GM12874 (cell line): ENCODE results near the gene WDR27.

ENCODE experiments used
- CTCF ChIP-seq: IDR thresholded peaks from 2 replicates; pipeline ENCODE4 v1.5.1; 2011; ENCODE audit warnings: low read depth, mild to moderate bottlenecking, control low read depth, low read length, moderate library complexity; ENCODE audit not compliant: insufficient read depth

Gene WDR27

DNA sequence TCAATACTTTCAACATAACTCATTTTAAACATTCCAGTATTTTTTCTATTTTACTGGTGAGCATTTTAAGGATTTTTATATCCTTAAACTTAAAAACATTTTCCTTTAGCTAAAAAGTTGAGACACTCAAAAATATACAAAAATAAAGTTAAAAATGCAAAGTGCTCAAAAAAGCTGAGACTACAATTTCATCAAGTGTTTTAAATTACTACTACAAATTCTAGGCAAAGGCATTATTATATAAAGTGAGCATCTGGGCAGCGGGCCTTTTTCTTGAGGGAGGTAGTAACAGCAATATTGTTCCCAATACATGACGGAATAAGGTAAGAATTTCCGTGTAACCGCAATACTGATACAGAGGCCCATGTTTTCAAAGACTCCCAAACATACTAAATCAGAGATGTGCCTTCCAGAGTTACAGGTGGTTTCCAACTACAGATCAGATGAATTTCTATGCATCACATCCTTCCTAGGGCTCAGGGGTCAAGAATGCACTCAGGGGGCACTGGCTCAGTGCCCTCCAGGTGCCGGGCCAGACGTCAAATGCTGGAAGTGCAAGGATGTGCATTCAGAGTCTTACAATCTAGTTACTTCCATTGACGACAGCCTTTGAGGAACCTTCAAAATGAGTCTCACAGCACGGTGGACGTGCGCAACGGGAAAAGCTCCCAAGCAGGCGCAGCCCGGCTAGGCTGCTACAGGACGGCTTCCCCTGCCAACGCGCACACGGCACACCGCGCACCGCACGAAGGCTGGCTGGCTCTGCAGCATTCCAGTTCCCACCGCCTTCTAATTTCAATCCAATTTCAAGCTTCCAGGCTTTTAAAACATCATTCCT lies 20.8 kb upstream of the WDR27 start:
- no peak for TF ChIP-seq CTCF

GRCh38 chr6:169720207-169720855 lies 18.5 kb upstream of the WDR27 start:
- no peak for TF ChIP-seq CTCF

DNA sequence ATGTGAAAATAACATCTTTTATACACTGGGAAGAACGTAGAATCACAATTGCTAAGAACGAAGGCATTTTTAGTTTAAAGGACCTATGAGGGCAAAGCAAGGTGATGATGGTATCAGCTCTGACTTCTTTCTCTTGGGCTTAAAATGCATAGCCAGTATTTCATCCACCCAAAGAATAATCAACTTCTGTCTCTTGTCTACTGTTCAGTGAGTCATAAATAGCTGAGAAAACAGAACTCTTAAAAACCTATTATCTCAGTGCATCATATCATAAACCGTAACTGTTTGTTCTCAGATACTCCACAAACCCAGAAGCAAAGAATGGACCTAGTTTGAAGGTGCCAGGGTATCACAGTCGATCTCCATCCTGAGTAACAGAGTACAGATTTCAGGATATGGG lies 17.3 kb upstream of the WDR27 start:
- no peak for TF ChIP-seq CTCF

- no peak for TF ChIP-seq CTCF
Observed at GRCh38 chr6:169714595-169714994, 12.8 kb upstream of the WDR27 start.

- TF ChIP-seq CTCF = no peak
Observed at GRCh38 chr6:169714178-169714577, 12.3 kb upstream of the WDR27 start.

DNA sequence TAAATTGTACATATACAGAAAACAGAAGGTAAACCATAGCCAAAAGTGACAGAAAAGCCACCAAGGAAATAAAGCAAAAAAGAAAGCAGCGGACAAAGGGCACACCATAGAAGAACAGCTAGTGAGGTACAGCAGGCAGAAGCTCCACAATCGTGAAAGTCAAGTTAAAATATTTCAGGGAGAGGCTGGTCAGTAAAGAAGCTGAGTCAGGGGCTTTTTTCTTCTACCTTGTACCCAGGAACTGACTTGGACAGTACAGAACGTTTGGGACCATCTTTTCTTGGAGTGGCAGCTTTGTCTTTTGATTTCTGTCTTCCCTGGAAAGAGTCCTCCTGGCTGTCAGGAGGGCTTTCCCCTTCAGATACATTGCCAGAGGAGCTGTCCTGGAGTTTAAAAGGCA lies 8.2 kb upstream of the WDR27 start:
- no peak for TF ChIP-seq CTCF

GRCh38 chr6:169709293-169709692 lies 7.5 kb upstream of the WDR27 start:
- no peak for TF ChIP-seq CTCF
